ENCODE data around the gene ALDH5A1.

DNA sequence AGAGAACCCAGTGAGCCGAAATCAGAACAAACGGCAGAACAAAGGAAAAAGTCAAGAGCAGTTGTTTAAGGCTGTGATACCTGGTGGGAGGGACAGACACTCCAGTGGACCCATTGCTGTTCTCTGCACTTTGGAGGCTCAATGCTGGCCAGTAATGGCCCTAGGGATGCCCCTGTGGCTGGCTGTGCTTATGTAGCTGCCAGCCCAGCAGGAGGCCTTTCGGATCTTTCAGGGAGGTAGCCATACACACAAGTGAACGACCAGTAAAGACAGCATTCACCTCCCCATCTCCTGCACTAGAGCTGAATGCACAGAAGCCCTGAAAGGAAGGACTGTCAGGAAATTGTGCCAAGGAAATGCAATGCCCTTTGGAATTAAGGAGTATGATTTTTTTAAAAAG, 39.7 kb upstream of the ALDH5A1 start:
- TF ChIP-seq, protein P1, sequence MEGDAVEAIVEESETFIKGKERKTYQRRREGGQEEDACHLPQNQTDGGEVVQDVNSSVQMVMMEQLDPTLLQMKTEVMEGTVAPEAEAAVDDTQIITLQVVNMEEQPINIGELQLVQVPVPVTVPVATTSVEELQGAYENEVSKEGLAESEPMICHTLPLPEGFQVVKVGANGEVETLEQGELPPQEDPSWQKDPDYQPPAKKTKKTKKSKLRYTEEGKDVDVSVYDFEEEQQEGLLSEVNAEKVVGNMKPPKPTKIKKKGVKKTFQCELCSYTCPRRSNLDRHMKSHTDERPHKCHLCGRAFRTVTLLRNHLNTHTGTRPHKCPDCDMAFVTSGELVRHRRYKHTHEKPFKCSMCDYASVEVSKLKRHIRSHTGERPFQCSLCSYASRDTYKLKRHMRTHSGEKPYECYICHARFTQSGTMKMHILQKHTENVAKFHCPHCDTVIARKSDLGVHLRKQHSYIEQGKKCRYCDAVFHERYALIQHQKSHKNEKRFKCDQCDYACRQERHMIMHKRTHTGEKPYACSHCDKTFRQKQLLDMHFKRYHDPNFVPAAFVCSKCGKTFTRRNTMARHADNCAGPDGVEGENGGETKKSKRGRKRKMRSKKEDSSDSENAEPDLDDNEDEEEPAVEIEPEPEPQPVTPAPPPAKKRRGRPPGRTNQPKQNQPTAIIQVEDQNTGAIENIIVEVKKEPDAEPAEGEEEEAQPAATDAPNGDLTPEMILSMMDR (IDR thresholded peaks at IDR 0.05): no peak
- no peak for TF ChIP-seq EP300 (IDR thresholded peaks at IDR 0.05)

Data from ovary (tissue), 3 donors.